GM18951 (cell line): ENCODE measurements around the gene ABCB4.
"Not testable (repeated sequence)": the region's sequence is repeated elsewhere in the genome, so short reads cannot be mapped to it uniquely, and the experiment has no call there.

ENCODE experiments used
- POLR2A ChIP-seq: IDR thresholded peaks from 4 replicates; pipeline ENCODE4 v1.6.1; 2011; ENCODE audit warnings: mild to moderate bottlenecking; ENCODE audit not compliant: insufficient read length, insufficient read depth; ENCODE audit errors: extremely low read depth
- in situ Hi-C: fragments of 300-500 bp; cut with MboI; formaldehyde crosslinking; loops from one replicate; pipeline ENCODE4 v1.12.0; 2022; ENCODE audit warnings: low sequenced_read_pairs, mixed read lengths, inconsistent platforms; ENCODE audit not compliant: unreplicated experiment

ABCB4 gene

DNA sequence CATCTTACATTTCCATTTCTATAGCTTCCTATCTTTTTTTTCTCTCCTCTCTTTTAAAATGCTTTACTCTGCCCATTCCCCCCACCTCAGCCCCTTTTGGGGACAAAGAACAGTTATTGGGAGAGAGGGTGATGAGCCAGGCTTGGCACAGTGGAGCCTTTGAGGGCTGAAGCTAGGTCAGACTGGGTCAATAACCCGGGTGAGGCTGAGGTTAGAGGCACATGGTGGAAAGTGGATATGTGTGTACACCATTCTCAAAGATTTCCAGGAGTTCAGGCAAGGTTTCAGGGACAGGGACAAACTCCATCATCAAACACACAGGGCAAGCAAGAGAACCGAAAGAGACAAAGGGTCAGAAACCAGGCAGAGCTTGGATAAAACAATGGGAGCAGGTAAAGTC is 11.5 kb downstream of the ABCB4 start:
- in situ Hi-C loops: no loop called here
- TF ChIP-seq POLR2A: no peak

- in situ Hi-C loops: not testable (repeated sequence)
Measured at GRCh38 chr7:87460444-87460843, 15.0 kb downstream of the ABCB4 start.

- in situ Hi-C loops: no loop called here
- TF ChIP-seq POLR2A: no peak
Measured at GRCh38 chr7:87459941-87460340, 15.5 kb downstream of the ABCB4 start.

- in situ Hi-C loops: no loop called here
- no peak for TF ChIP-seq POLR2A
Measured at GRCh38 chr7:87458148-87458547, 17.3 kb downstream of the ABCB4 start.

DNA sequence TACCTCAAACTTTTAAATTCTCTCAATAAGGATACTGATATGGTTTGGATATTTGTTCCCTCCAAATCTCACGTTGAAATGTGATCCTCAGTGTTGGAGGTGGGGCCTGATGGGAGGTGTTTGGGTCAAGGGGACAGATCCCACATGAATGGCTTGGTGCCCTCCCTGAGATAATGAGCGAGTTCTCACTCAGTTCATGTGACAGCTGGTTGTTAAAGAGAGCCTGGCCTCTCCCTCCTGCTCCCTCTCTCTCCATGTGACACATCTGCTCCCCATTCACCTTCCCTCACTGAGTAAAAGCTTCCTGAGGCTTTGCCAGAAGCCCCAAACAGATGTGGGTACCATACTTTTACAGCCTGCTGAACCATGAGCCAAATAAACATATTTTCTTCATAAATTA is 19.2 kb downstream of the ABCB4 start:
- no peak for TF ChIP-seq POLR2A
- in situ Hi-C loops: no loop called here

GRCh38 chr7:87452279-87452678 is 23.2 kb downstream of the ABCB4 start:
- in situ Hi-C loops: no loop called here
- TF ChIP-seq POLR2A: no peak

- in situ Hi-C loops: no loop called here
- TF ChIP-seq POLR2A: no peak
Measured at GRCh38 chr7:87451187-87451586, 24.3 kb downstream of the ABCB4 start.

DNA sequence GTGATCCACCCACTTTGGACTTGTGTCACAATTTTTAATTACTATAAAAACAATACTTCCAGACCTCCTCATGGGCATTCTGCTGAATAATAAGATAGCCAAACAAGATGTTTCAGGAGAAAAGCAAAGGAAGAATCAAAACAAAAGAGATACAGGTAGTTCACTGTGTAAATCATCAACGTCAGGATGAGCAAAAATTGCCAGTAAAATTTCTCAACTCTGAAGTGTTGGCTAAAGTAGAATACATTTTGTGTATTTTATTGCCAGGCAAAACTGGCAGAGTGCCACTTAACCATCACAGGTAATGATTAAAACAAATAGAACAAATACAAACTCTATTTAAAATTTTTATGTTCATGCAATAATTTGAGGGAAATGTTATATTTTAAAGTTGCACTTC is 24.8 kb downstream of the ABCB4 start:
- in situ Hi-C loops: no loop called here
- no peak for TF ChIP-seq POLR2A

DNA sequence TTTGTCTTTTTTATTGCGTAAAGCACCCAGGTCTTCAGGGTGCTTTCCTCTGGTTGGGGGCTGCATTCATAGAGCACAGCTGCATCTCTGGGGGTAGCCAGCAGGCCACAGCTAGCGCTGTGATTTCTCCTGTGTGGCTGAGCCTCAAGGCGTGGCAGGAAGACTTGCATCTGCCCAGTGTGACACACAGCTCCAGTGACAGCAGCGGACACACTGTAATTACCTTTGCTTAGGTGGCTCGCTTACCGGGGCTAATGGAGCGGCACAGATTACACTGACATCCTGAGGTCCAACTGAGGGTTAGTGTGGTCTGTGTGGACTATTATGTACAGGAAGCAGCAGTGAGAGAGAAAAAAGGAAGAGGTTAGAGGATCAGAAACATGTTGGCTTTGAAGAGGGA is 27.1 kb downstream of the ABCB4 start:
- TF ChIP-seq POLR2A: no peak
- in situ Hi-C loops: no loop called here

DNA sequence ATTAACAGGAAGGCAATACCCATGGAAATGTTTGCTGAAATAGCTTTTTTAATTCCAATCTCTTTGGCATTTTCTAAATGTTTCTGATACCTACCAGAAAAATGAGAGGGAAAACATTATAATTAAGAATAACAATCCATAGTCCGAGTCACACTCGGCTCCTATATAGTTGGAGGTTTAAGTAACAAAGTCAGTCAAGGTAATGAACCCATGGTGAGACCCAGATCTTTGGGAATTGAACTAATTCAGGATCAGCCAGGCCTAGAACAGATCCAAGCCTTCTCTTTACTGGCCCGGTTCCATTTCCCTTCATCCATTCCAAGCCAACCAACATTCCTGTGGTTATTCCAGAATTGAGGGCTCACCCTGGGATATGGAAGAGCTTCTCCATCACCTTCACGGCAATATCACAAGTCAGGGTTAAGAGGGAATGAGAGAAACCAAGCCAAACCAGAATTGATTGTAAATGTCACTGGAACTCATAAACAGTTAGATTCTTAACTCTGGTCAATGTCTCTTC is 28.3 kb downstream of the ABCB4 start:
- TF ChIP-seq POLR2A: no peak
- in situ Hi-C loops: no loop called here

DNA sequence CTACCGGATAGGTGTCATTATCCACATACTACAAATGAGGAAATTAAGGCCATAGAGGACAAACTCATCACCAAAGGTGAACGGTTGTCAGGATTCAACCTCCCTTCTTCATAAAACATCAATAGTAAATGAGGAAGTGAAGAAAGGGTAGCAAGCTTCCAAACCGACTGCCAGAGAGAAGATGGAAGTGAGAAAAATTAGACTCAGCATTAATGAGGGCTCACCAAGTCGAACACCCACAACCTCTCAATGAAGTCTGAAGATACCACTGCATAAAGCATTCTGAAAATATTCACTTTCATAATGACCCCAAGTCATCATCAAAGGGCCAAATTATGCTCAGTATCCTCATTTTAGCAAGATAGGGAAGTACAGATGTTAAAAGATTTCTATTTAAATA is 29.6 kb downstream of the ABCB4 start:
- in situ Hi-C loops: no loop called here
- TF ChIP-seq POLR2A: no peak

DNA sequence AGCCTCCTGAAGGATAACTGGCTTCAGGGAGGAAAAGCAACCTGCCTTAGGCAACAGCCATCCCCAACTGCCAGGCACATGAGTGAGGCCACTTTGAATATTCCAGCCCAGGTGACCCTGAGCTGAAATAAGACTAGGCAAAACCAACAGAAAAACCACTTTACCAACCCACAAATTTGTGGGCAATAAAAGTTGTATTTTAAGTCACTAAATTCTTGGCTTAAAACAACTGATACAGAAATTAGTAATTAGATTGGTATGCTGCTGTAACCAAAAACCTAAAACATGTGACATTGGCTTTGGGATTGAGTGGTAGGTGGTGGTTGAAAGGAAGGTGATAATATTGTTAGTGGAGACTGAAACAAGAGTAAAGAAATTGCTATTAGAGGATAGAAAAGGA is 39.9 kb downstream of the ABCB4 start:
- in situ Hi-C loops: no loop called here

DNA sequence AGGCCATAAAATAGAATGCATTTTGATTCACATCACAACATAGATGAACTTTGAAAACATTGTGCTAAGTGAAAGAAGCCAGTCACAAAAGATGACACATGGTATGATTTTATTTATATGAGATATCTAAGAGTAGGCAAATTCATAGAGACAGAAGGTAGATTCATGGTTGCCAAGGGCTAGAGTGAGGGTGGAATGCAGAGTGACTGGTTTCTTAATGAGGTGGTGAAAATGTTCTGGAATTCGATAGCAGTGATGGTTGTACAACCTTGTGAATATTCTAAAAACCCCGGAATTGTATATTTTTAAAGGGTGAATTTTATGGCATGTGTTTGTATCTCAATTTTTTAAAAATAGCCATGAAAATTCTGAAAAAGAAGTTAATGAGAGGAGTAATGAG is 42.9 kb downstream of the ABCB4 start:
- TF ChIP-seq POLR2A: no peak
- in situ Hi-C loops: no loop called here

More for the DNA sequence above, 39.9 kb downstream of the ABCB4 start:
- TF ChIP-seq POLR2A: no peak

DNA sequence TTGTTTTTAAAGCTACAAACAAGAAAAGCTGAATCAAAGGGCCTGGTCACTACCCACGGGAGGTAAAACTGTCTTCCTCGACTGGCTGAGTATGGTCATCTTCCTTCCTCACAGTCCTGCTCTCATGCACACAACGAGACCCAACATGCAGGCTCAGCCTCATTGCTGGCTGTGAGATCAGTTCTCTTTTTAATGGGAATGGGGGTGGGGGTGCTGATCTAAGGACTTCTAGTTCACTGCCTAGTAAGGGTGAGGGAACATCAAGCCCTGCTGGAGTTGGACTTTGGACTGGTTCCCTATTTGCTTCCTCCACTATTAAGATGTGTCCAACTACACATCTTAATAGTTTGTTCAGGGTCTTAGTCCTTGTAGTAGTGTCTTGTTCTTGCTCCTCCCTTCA is 48.2 kb downstream of the ABCB4 start:
- in situ Hi-C loops: no loop called here
- TF ChIP-seq POLR2A: no peak

DNA sequence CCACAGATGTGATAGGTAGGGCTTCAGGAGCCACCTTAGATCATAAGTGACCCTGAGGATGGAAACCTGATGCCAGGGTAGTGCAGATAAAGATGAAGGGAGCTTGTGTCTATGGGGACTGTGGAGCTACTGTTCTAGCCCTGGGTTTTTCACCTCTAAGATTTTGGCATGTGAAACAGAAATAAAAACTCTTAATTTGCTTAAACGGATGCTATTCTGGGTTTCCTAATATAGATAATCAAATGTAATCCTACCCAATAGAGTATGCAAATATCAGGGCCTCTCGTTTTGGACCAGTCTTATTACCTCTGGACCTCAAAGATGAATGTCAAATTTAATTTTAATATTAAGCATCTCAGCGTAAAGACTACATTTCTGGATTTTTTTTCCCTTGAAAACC is 49.3 kb downstream of the ABCB4 start:
- no peak for TF ChIP-seq POLR2A
- in situ Hi-C loops: no loop called here
